ENCODE data around the gene FBLN1.

The FBLN1 gene

DNA sequence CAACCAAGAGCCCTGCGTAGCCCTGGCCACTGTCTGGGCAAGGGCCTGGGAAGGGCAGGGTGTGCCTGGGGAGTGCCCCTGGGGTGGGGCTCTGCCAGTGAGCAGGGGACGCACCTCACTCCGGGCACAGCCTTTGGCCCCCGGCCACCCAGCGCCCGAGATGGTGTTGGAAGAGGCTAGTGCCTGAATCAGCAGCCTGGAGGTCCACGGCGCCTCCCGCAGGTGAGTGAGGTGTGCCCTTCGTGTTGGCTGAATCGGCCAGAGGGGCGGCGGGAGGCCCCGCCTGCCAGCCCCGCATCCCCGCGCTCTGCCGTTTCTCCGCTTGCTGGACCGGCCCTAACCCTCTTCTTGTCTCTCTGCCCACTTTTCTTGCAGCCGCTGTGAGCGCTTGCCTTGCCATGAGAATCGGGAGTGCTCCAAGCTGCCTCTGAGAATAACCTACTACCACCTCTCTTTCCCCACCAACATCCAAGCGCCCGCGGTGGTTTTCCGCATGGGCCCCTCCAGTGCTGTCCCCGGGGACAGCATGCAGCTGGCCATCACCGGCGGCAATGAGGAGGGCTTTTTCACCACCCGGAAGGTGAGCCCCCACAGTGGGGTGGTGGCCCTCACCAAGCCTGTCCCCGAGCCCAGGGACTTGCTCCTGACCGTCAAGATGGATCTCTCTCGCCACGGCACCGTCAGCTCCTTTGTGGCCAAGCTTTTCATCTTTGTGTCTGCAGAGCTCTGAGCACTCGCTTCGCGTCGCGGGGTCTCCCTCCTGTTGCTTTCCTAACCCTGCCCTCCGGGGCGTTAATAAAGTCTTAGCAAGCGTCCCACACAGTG is 60.1 kb downstream of the FBLN1 start:
- TF ChIP-seq, protein P1, sequence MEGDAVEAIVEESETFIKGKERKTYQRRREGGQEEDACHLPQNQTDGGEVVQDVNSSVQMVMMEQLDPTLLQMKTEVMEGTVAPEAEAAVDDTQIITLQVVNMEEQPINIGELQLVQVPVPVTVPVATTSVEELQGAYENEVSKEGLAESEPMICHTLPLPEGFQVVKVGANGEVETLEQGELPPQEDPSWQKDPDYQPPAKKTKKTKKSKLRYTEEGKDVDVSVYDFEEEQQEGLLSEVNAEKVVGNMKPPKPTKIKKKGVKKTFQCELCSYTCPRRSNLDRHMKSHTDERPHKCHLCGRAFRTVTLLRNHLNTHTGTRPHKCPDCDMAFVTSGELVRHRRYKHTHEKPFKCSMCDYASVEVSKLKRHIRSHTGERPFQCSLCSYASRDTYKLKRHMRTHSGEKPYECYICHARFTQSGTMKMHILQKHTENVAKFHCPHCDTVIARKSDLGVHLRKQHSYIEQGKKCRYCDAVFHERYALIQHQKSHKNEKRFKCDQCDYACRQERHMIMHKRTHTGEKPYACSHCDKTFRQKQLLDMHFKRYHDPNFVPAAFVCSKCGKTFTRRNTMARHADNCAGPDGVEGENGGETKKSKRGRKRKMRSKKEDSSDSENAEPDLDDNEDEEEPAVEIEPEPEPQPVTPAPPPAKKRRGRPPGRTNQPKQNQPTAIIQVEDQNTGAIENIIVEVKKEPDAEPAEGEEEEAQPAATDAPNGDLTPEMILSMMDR (IDR thresholded peaks at IDR 0.05; ENCODE audit: poor library complexity, severe bottlenecking) = no peak
- Histone ChIP-seq H3K9me3 (ENCODE audit: severe bottlenecking) (no peaks in the 10 kb centered on the region), H3K4me1 (ENCODE audit: insufficient read depth, poor library complexity, severe bottlenecking) (no peaks in the 10 kb centered on the region), H3K27me3 (ENCODE audit: insufficient read depth, poor library complexity, severe bottlenecking) (no peaks in the 10 kb centered on the region), H3K27ac (ENCODE audit: poor library complexity, severe bottlenecking) (no peak overlapping the region), H3K36me3 (ENCODE audit: low read depth) (0 out of 2 replicates have a peak, but pooled peaks cover 2% of the 10 kb centered on the region), H3K4me3 (ENCODE audit: severe bottlenecking) (no peak overlapping the region)
- ATAC-seq (ENCODE audit: low read depth) (no peak), DNase-seq (ENCODE audit: low spot score) (no peak)

DNA sequence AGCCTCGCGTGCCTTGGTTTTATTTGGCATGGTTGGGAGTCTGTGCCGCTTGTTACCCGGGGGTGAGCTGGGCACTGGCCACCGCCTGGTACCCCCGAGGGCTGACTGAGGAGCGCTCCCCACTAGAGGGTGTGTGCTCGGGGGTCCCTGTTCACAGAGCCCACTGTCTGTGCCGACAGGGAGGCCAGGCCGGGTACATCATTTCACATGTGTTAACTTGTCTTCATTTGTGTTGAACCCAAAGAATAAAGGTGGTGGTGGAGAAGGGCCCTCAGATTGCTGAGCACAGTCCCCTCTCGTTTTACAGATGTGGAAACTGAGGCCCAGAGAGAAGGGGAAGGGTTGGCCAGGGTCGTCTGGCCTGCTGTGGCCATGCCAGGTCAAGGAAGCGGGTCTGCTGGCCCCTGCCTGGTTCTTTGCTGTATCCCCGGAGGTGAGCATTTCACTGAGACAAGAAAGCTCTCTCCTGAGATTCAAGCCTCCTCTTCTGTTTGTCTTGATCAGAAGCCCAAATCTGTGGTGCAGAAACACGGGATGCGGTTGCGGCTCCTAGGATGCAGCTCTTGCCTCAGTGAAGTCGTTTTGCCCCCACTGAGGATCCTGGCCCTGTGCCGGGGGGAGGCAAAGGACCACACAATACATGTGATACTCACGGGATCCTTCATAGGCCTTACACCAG is 60.8 kb downstream of the FBLN1 start:
- Histone ChIP-seq H3K27me3 (ENCODE audit: insufficient read depth, poor library complexity, severe bottlenecking) (no peaks in the 10 kb centered on the region), H3K9me3 (ENCODE audit: severe bottlenecking) (no peaks in the 10 kb centered on the region), H3K36me3 (ENCODE audit: low read depth) (0 out of 2 replicates have a peak, but pooled peaks cover 2% of the 10 kb centered on the region), H3K4me3 (ENCODE audit: severe bottlenecking) (no peak overlapping the region), H3K4me1 (ENCODE audit: insufficient read depth, poor library complexity, severe bottlenecking) (no peaks in the 10 kb centered on the region), H3K27ac (ENCODE audit: poor library complexity, severe bottlenecking) (no peak overlapping the region)
- no peak for DNase-seq (ENCODE audit: low spot score)
- TF ChIP-seq, protein P1 (IDR thresholded peaks at IDR 0.05; ENCODE audit: poor library complexity, severe bottlenecking) = no peak
- no peak for ATAC-seq (ENCODE audit: low read depth)

DNA sequence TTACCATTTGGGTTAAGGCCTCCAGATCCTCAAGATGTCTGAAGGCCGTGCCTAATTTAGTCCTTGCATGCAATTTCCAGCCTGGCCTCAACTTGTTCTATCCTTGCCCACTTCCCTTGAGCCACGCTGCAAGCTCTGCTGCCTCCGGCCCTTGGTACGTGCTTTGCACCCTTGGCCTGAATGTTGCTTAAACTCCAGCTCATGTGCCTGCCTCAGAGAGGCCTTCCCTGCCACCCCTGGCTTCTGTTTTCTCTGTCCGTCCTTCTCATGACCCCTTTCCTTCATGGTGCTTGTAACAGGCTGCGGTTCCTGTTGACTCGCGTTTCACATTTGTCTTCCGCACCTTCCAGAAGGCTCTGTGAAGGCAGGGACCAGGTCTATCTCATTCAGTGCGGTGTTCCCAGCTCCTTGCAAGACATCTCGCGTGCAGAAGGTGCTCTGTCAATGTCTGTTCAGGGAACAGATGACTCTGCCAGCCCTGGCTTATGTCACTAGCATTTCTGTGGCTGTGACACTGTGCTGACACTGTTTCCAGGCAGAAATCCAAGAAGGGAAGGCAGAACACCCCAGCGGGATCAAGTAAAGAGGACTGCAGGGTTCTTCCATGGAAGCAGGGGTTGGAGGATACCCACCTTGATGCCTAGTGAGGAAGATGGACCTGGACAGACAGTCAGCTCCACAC is 61.8 kb downstream of the FBLN1 start:
- TF ChIP-seq, protein P1 (IDR thresholded peaks at IDR 0.05; ENCODE audit: poor library complexity, severe bottlenecking) = no peak
- ATAC-seq (ENCODE audit: low read depth) = no peak
- Histone ChIP-seq H3K4me1 (ENCODE audit: insufficient read depth, poor library complexity, severe bottlenecking) (no peaks in the 10 kb centered on the region), H3K27me3 (ENCODE audit: insufficient read depth, poor library complexity, severe bottlenecking) (no peaks in the 10 kb centered on the region), H3K9me3 (ENCODE audit: severe bottlenecking) (no peaks in the 10 kb centered on the region), H3K4me3 (ENCODE audit: severe bottlenecking) (no peak overlapping the region), H3K27ac (ENCODE audit: poor library complexity, severe bottlenecking) (no peak overlapping the region), H3K36me3 (ENCODE audit: low read depth) (no peaks in the 10 kb centered on the region)
- no peak for DNase-seq (ENCODE audit: low spot score)

DNA sequence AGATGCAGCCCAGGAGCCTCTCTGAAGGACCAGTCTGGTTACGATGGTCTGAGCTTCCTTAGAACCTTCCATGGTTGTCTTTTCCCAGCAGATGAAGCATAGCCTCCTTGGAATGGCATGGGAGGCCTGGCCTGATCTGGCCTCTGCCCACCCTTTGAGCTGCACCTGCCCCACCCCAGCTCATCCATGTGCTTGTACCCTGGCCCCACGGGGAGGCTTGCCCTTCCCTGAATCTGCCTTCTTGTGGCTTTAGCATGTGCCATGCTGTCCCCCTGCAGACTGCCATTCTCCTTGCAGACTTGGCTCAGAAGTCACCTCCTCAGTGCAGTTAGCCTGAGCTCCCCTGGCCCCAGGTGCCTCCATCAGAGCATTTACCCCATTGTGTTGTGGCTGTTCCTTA is 62.5 kb downstream of the FBLN1 start:
- Histone ChIP-seq H3K4me1 (ENCODE audit: insufficient read depth, poor library complexity, severe bottlenecking) (no peaks in the 10 kb centered on the region), H3K27ac (ENCODE audit: poor library complexity, severe bottlenecking) (no peak overlapping the region), H3K4me3 (ENCODE audit: severe bottlenecking) (no peak overlapping the region), H3K36me3 (ENCODE audit: low read depth) (no peaks in the 10 kb centered on the region), H3K9me3 (ENCODE audit: severe bottlenecking) (peaks cover 2% of the 10 kb centered on the region), H3K27me3 (ENCODE audit: insufficient read depth, poor library complexity, severe bottlenecking) (no peaks in the 10 kb centered on the region)
- TF ChIP-seq, protein P1 (IDR thresholded peaks at IDR 0.05; ENCODE audit: poor library complexity, severe bottlenecking) = no peak
- ATAC-seq (ENCODE audit: low read depth) = no peak
- DNase-seq (ENCODE audit: low spot score) = no peak
